Karpas-422 (cell line): ENCODE results near the gene FARS2. TPM values are rescaled to one million over a fixed set of nuclear protein-coding genes. Genes with fewer than 3 reads are reported as not detected.

Source experiments
- DNase-seq: peaks from one replicate; pipeline ENCODE4 v3.0.0-alpha.2; 2015
- H2AFZ ChIP-seq: fragments of 200-600 bp; sonication (generic); 2 replicates; pipeline ENCODE4 v1.6.1; 2014; ENCODE audit warnings: antibody characterized with exemption, low read length, mixed read lengths
- H3K27ac ChIP-seq: fragments of 200-600 bp; sonication (generic); 2 replicates; pipeline ENCODE4 v1.5.1; 2014; ENCODE audit warnings: mild to moderate bottlenecking, low read length, moderate library complexity
- H3K27me3 ChIP-seq: fragments of 200-600 bp; sonication (generic); 2 replicates; pipeline ENCODE4 v1.6.1; 2014; ENCODE audit warnings: low read length, mixed read lengths
- H3K36me3 ChIP-seq: fragments of 200-600 bp; sonication (generic); 2 replicates; pipeline ENCODE4 v1.6.1; 2014; ENCODE audit warnings: low read length, mixed read lengths; ENCODE audit not compliant: insufficient read depth
- H3K4me1 ChIP-seq: fragments of 200-600 bp; sonication (generic); 2 replicates; pipeline ENCODE4 v1.6.1; 2014; ENCODE audit warnings: mild to moderate bottlenecking, low read length, mixed read lengths
- H3K4me2 ChIP-seq: fragments of 200-600 bp; sonication (generic); 2 replicates; pipeline ENCODE4 v1.6.1; 2014; ENCODE audit warnings: low read length, low read depth, mild to moderate bottlenecking; ENCODE audit not compliant: poor library complexity, severe bottlenecking
- H3K4me3 ChIP-seq: fragments of 200-600 bp; sonication (generic); 2 replicates; pipeline ENCODE4 v1.5.1; 2014; ENCODE audit warnings: mild to moderate bottlenecking, antibody characterized with exemption, low read length, mixed read lengths
- H3K79me2 ChIP-seq: fragments of 200-600 bp; sonication (generic); 2 replicates; pipeline ENCODE4 v1.6.1; 2014; ENCODE audit warnings: mild to moderate bottlenecking, low read length, mixed read lengths
- H3K9ac ChIP-seq: fragments of 200-600 bp; sonication (generic); 2 replicates; pipeline ENCODE4 v1.6.0; 2014; ENCODE audit warnings: low read length
- H3K9me2 ChIP-seq: fragments of 200-600 bp; sonication (generic), shearing (Covaris generic); replicated peaks from 2 replicates; pipeline ENCODE4 v1.6.0; 2014; ENCODE audit warnings: mild to moderate bottlenecking, low read length, moderate library complexity; ENCODE audit not compliant: insufficient read depth
- H3K9me3 ChIP-seq: fragments of 300-700, 200-600 bp; sonication (generic); 2 replicates; pipeline ENCODE4 v1.6.1; 2014; ENCODE audit warnings: low read length, mixed read lengths
- H4K20me1 ChIP-seq: fragments of 200-600 bp; sonication (generic); 2 replicates; pipeline ENCODE4 v1.6.1; 2014; ENCODE audit warnings: mild to moderate bottlenecking, antibody characterized with exemption, low read length, low read depth; ENCODE audit not compliant: insufficient read depth
- total RNA-seq: library from RNA; depleted of rRNA; stranded (reverse); fragments of >200 nt; shearing (Covaris generic); gene quantifications from 2 replicates; pipeline ENCODE4 v1.2.3, GENCODE V29; 2014; ENCODE audit warnings: low replicate concordance; rRNA removed

The FARS2 gene
- total RNA-seq, 1 experiment from 2014 or later, result 9.0 TPM

DNA sequence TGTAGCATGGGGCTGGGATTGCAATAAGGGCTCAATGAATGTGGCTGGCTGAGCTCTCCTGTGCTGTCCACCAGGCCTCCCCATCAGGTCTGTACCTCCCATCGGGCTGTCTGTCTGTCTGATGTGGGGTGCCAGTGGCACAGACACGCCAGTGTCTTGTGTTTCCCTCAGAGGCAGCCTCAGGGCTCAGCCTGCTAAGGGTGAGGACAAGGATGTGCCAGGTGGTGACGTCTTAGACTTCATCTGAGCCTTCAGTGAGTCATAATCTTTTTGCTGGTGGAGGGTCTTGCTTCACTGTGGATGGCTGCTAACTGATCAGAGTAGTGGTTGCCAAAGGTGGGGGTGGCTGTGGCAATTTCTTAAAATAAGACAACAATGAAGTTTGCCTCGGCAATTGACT is 550.7 kb downstream of the FARS2 start:
- no peaks in the 10 kb centered on the region for H3K9me3 ChIP-seq
- H3K4me2 ChIP-seq, result no peak overlapping the region
- no peaks in the 10 kb centered on the region for H3K27me3 ChIP-seq
- no peaks in the 10 kb centered on the region for H3K79me2 ChIP-seq
- DNase-seq, result no peak
- H3K9ac ChIP-seq, result no peak overlapping the region
- no peaks in the 10 kb centered on the region for H3K36me3 ChIP-seq
- no peak overlapping the region for H2AFZ ChIP-seq
- H3K9me2 ChIP-seq, result no peaks in the 10 kb centered on the region
- no peak overlapping the region for H3K4me3 ChIP-seq
- no peaks in the 10 kb centered on the region for H4K20me1 ChIP-seq
- H3K27ac ChIP-seq, result no peak overlapping the region
- no peaks in the 10 kb centered on the region for H3K4me1 ChIP-seq

DNA sequence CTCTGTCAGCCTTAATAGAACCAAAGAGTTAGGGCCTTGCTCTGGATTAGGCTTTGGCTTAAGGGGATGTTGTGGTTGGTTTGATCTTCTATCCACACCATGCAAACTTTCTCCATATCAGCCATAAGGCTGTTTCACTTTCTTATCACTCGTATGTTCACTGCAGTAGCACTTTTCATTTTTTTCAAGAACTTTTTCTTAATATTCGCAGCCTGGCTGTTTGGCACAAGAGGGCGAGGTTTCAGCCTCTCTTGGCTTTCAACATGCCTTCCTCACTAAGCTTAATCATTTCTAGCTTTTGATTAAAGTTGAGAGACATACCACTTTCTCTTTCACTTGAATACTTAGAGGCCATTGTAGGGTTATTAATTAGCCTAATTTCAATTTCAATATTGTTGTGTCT is 552.3 kb downstream of the FARS2 start:
- no peak overlapping the region for H3K4me2 ChIP-seq
- no peak overlapping the region for H3K9ac ChIP-seq
- H3K79me2 ChIP-seq, result no peaks in the 10 kb centered on the region
- H3K27me3 ChIP-seq, result no peaks in the 10 kb centered on the region
- H2AFZ ChIP-seq, result no peak overlapping the region
- H4K20me1 ChIP-seq, result no peaks in the 10 kb centered on the region
- H3K9me2 ChIP-seq, result no peaks in the 10 kb centered on the region
- DNase-seq, result no peak
- H3K4me1 ChIP-seq, result no peaks in the 10 kb centered on the region
- H3K4me3 ChIP-seq, result no peak overlapping the region
- no peak overlapping the region for H3K27ac ChIP-seq
- no peaks in the 10 kb centered on the region for H3K36me3 ChIP-seq
- H3K9me3 ChIP-seq, result no peaks in the 10 kb centered on the region

DNA sequence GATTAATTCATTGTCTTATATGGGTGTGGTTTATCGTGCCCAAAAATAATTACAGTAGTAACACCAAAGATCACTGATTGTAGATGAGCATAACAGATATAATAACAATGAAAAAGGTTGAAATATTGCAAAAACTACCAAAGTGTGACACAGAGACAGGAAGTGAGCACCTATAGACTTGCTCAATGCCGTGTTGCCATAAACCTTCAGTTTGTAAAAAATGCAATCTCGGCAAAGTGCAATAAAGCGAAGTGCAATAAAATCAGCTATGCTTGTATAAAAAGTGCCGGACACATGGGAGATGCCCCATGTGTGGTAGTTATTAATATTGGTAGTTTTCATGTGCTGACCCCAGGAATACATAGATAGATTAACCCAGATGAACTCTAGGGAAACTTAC is 552.8 kb downstream of the FARS2 start:
- H4K20me1 ChIP-seq, result no peaks in the 10 kb centered on the region
- H3K9me2 ChIP-seq, result no peaks in the 10 kb centered on the region
- H3K36me3 ChIP-seq, result no peaks in the 10 kb centered on the region
- H3K27me3 ChIP-seq, result no peaks in the 10 kb centered on the region
- no peaks in the 10 kb centered on the region for H3K4me1 ChIP-seq
- H3K9ac ChIP-seq, result no peak overlapping the region
- no peak overlapping the region for H3K4me2 ChIP-seq
- H3K4me3 ChIP-seq, result no peak overlapping the region
- no peak overlapping the region for H2AFZ ChIP-seq
- H3K9me3 ChIP-seq, result no peaks in the 10 kb centered on the region
- DNase-seq, result no peak
- no peak overlapping the region for H3K27ac ChIP-seq
- H3K79me2 ChIP-seq, result no peaks in the 10 kb centered on the region

DNA sequence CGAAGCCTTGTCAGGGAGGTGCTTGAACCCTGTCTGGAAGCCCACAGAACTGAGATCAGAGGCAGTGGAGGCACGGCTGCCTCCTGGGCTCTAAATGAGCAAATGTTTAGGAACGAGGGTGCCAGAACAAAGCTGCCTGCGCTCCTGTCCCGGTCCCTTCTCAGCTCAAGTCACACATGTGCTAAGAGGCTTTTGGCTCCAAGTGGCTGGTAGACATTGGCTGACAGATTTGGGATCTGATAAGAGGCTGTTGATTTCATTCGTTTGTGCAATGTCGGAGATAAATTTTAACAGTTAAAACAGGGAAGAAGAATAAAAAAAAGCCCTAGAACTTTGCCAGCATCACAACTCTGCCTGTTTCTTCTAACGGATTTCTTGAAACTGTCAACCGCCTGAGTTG is 553.6 kb downstream of the FARS2 start:
- H3K4me2 ChIP-seq, result no peak overlapping the region
- no peaks in the 10 kb centered on the region for H3K36me3 ChIP-seq
- H3K9ac ChIP-seq, result no peak overlapping the region
- H3K4me3 ChIP-seq, result no peak overlapping the region
- H3K79me2 ChIP-seq, result no peaks in the 10 kb centered on the region
- no peaks in the 10 kb centered on the region for H3K9me3 ChIP-seq
- no peak overlapping the region for H3K27ac ChIP-seq
- H2AFZ ChIP-seq, result no peak overlapping the region
- H4K20me1 ChIP-seq, result no peaks in the 10 kb centered on the region
- H3K27me3 ChIP-seq, result no peaks in the 10 kb centered on the region
- no peak for DNase-seq
- H3K9me2 ChIP-seq, result no peaks in the 10 kb centered on the region
- no peaks in the 10 kb centered on the region for H3K4me1 ChIP-seq

DNA sequence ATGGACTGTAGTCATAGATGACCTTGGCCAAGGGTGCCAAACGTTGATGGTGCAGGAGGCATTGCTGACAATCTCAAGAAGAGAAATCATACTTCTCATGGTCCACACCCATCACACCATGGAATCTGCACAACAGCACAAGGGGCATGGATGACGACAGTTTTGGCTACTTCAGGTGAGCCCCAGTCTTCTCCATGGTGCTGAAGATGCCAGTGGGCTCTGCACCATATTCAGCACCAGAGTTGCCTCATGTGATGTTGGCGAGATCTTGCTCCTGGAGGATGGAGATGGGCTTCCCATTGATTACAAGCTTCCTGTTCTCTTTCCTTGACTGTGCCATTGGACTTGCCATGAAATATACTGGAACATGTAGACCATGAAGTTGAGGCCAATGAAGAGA is 556.6 kb downstream of the FARS2 start:
- Histone ChIP-seq H3K4me2 (no peak overlapping the region), H3K9me2 (no peaks in the 10 kb centered on the region), H3K9me3 (no peaks in the 10 kb centered on the region), H4K20me1 (no peaks in the 10 kb centered on the region), H3K27ac (no peak overlapping the region), H2AFZ (no peak overlapping the region), H3K36me3 (no peaks in the 10 kb centered on the region), H3K4me3 (no peak overlapping the region), H3K4me1 (no peaks in the 10 kb centered on the region), H3K27me3 (no peaks in the 10 kb centered on the region), H3K79me2 (no peaks in the 10 kb centered on the region), H3K9ac (no peak overlapping the region)
- no peak for DNase-seq

DNA sequence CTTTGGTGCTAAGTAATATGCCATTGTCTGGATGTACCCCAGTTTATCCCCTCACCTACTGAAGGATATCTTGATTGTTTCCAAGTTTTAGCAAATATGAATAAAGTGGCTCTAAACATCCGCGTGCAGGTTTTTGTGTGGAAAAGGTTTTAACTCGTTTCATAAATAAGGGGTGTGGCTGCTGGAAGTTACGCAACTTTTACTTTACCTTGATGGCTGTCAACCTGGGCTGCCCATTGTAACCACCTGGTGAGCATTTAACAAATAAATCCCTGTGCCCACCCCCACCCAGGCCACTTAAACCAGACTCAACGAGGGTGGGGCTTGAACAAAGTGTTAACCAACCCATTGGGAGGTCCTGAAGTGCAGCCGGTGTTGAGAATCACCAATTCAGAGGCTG is 557.6 kb downstream of the FARS2 start:
- Histone ChIP-seq H4K20me1 (no peaks in the 10 kb centered on the region), H3K4me3 (no peak overlapping the region), H3K36me3 (no peaks in the 10 kb centered on the region), H3K27ac (no peak overlapping the region), H3K4me1 (no peaks in the 10 kb centered on the region), H3K27me3 (no peaks in the 10 kb centered on the region), H3K9me2 (no peaks in the 10 kb centered on the region), H3K4me2 (no peak overlapping the region), H2AFZ (no peak overlapping the region), H3K9ac (no peak overlapping the region), H3K9me3 (no peaks in the 10 kb centered on the region), H3K79me2 (no peaks in the 10 kb centered on the region)
- DNase-seq, result no peak

Other genes with a start within 250 kb of the FARS2 start
- gene PPP1R3G, start 176.2 kb upstream of the FARS2 start, total RNA-seq, result not detected in 2 replicates
- 22.6 and 50.5 TPM in 2 replicates for gene LYRM4, start 563 bp upstream of the FARS2 start, total RNA-seq